Measurements from ENCODE around the gene MED14. TPM values are rescaled to one million over a fixed set of nuclear protein-coding genes. Genes with fewer than 3 reads are reported as not detected.

The MED14 gene
- total and polyA plus RNA-seq, 2 of the 4 experiments (the other 2 are of a cell fraction), result 17.6 to 25.9 TPM

DNA sequence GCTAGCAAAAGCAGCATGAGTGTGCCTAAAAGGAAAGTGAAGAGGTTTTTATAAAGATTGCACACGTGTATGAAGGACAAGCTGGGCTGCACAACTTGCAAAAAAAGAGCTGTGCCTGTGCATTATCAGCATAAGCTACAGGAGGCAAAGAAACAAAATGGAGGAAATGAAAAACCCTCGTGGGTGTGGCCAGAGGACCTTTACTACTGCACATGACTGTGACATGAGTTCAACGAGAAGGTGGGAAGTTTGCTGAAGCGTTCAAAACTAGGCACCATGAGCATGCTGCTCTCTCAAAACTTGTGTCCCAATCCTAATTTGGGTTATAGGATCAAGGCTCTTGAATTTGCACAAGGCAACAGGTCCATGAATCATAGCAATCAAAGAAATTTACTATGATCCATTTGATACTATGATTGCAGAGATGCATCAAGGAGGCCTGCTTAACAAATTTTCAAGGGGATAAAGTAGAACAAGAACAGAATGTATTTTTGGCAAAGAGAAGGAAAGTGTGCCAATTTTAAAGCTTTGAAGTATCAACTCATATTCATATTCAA is 49.9 kb downstream of the MED14 start:
- in situ Hi-C loops (cut with MboI; ENCODE audit: low sequenced_read_pairs), result no loop called here
- no peak overlapping the region for H2AFZ ChIP-seq (replicated peaks; ENCODE audit: low read length, poor library complexity)
- no peak overlapping the region for H3K18ac ChIP-seq (ENCODE audit: low read depth, low read length)
- H2AK9ac ChIP-seq (replicated peaks; ENCODE audit: low read depth, low read length, poor library complexity), result no peak overlapping the region
- H3K23ac ChIP-seq (ENCODE audit: low read depth, low read length), result no peak overlapping the region
- ChIA-PET POLR2A (ENCODE audit: unreplicated experiment) (no interaction called here), CTCF (interaction anchor here (1.8 kb wide), 1 partner anchor 22 kb away, joined by 4 read pairs; no protein-coding TSS in a partner anchor)
- no peak overlapping the region for H3K27ac ChIP-seq (ENCODE audit: insufficient read depth, low read length)
- peaks cover 11% of the 10 kb centered on the region for H3K36me3 ChIP-seq (ENCODE audit: control insufficient read depth, insufficient read depth, low read length)
- no peak overlapping the region for H3K4me2 ChIP-seq (ENCODE audit: low read depth, low read length)
- no peak overlapping the region for H3K9ac ChIP-seq (ENCODE audit: low read depth, low read length)
- H3K9me3 ChIP-seq (ENCODE audit: control insufficient read depth, insufficient read depth, low read length), result no peaks in the 10 kb centered on the region
- peaks cover 4 to 5% of the 10 kb centered on the region in 2 experiments; a peak in 1 of 4 replicates for H3K79me1 ChIP-seq (ENCODE audit: low read depth in 1 of 2, low read length in 2 of 2)
- no peak for ATAC-seq (ENCODE audit: low read depth)
- H2BK15ac ChIP-seq (ENCODE audit: low read depth, low read length), result no peak overlapping the region
- intact Hi-C loops (cut with micrococcal nuclease), result no loop called here
- H2BK5ac ChIP-seq (ENCODE audit: low read depth, low read length, poor library complexity, severe bottlenecking), result no peak overlapping the region
- no peak overlapping the region for H4K8ac ChIP-seq (ENCODE audit: low read depth in 2 of 2, low read length in 2 of 2)
- H3K4me1 ChIP-seq (ENCODE audit: control insufficient read depth, insufficient read depth, low read length), result no peaks in the 10 kb centered on the region
- no peak for DNase-seq
- WGBS, 2 experiments (ENCODE audit: extremely low coverage in 2 of 2, insufficient read length in 1 of 2), result 20% methylated on average over 1 of the region's 4 CpGs; no CpG with 5 or more reads in 1 of the 2 experiments
- peaks cover 6% of the 10 kb centered on the region for H3K27me3 ChIP-seq (ENCODE audit: control insufficient read depth, insufficient read depth, low read length)
- BruUV-seq (replicated peaks), result no TSS peak
- no peaks in the 10 kb centered on the region for H4K20me1 ChIP-seq (ENCODE audit: insufficient read depth, low read length)
- no peak overlapping the region for H4K5ac ChIP-seq (ENCODE audit: low read depth, low read length)
- no peak overlapping the region for H3K56ac ChIP-seq (ENCODE audit: extremely low read depth, insufficient read depth, low read length)
- H2BK120ac ChIP-seq (ENCODE audit: low read depth, low read length), result no peak overlapping the region
- H3K14ac ChIP-seq (replicated peaks; ENCODE audit: low read depth, low read length), result no peak overlapping the region
- no peak overlapping the region for H3K4ac ChIP-seq (ENCODE audit: low read depth, low read length)
- dilution Hi-C loops (cut with HindIII; ENCODE audit: low sequenced_read_pairs, unreplicated experiment), result no loop called here
- no peak overlapping the region for H3K4me3 ChIP-seq (ENCODE audit: insufficient read depth, low read depth, low read length)
- no peak overlapping the region for H2BK20ac ChIP-seq (ENCODE audit: low read depth, low read length)
- no peak overlapping the region for H2AK5ac ChIP-seq (ENCODE audit: low read depth, low read length)
- H4K91ac ChIP-seq (ENCODE audit: insufficient read depth, low read depth, low read length), result no peak overlapping the region
- no peak for TF ChIP-seq MAZ (IDR thresholded peaks at IDR 0.05; ENCODE audit: borderline replicate concordance, low read depth, low read length)
- TF ChIP-seq CHD1 (IDR thresholded peaks at IDR 0.05; ENCODE audit: low read depth, low read length), result no peak
- no peak for TF ChIP-seq FOS (IDR thresholded peaks at IDR 0.05; ENCODE audit: low read depth, low read length)
- TF ChIP-seq, protein P1, sequence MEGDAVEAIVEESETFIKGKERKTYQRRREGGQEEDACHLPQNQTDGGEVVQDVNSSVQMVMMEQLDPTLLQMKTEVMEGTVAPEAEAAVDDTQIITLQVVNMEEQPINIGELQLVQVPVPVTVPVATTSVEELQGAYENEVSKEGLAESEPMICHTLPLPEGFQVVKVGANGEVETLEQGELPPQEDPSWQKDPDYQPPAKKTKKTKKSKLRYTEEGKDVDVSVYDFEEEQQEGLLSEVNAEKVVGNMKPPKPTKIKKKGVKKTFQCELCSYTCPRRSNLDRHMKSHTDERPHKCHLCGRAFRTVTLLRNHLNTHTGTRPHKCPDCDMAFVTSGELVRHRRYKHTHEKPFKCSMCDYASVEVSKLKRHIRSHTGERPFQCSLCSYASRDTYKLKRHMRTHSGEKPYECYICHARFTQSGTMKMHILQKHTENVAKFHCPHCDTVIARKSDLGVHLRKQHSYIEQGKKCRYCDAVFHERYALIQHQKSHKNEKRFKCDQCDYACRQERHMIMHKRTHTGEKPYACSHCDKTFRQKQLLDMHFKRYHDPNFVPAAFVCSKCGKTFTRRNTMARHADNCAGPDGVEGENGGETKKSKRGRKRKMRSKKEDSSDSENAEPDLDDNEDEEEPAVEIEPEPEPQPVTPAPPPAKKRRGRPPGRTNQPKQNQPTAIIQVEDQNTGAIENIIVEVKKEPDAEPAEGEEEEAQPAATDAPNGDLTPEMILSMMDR (conservative IDR thresholded peaks at IDR 0.05; ENCODE audit: low read depth, low read length), result no peak
- TF ChIP-seq RCOR1 (IDR thresholded peaks at IDR 0.05; ENCODE audit: insufficient replicate concordance, low read length), result no peak
- TF ChIP-seq USF2 (IDR thresholded peaks at IDR 0.05; ENCODE audit: low read depth, low read length), result no peak
- no peak for TF ChIP-seq POLR2A (IDR thresholded peaks at IDR 0.05; ENCODE audit: low read depth, low read length)
- no peak for TF ChIP-seq RFX5 (IDR thresholded peaks at IDR 0.05; ENCODE audit: low read depth, low read length)
- no peak for TF ChIP-seq SMC3 (IDR thresholded peaks at IDR 0.05; ENCODE audit: low read depth, low read length)
- no peak for TF ChIP-seq RAD21 (IDR thresholded peaks at IDR 0.05; ENCODE audit: low read length)
- no peak for TF ChIP-seq MAFK (IDR thresholded peaks at IDR 0.05; ENCODE audit: low read depth, low read length)
- TF ChIP-seq, protein P2, sequence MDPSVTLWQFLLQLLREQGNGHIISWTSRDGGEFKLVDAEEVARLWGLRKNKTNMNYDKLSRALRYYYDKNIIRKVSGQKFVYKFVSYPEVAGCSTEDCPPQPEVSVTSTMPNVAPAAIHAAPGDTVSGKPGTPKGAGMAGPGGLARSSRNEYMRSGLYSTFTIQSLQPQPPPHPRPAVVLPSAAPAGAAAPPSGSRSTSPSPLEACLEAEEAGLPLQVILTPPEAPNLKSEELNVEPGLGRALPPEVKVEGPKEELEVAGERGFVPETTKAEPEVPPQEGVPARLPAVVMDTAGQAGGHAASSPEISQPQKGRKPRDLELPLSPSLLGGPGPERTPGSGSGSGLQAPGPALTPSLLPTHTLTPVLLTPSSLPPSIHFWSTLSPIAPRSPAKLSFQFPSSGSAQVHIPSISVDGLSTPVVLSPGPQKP (IDR thresholded peaks at IDR 0.05; ENCODE audit: borderline replicate concordance, low read depth, low read length), result no peak
- no peaks in the 10 kb centered on the region for H3K9me1 ChIP-seq (ENCODE audit: insufficient read depth, low read length)

Measured in IMR-90 (cell line).